Measurements from ENCODE around the gene LMF1. TPM values are rescaled to one million over a fixed set of nuclear protein-coding genes. Genes with fewer than 3 reads are reported as not detected.

Gene LMF1
- total RNA-seq, 1 experiment from 2014 or later, result 13.5 TPM

DNA sequence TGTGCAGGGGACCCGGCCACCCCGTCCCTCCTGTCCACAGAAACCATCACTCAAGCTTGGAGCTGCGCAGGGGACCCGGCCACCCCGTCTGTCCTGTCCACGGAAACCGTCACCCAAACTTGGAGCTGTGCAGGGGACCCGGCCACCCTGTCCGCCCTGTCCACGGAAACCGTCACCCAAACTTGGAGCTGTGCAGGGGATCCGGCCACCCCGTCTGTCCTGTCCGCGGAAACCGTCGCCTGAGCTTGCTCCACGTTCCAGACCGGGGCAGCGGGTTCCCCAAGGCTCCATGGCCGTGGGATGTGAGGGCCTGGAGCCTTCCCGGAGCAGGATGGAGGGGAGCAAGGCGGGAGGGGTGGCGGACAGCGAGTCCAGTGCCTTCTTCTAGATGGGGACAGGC is 36.0 kb upstream of the LMF1 start:
- Histone ChIP-seq H3K27me3 (ENCODE audit: low read length) (peaks cover 24% of the 10 kb centered on the region), H3F3A (ENCODE audit: low read length, unreplicated experiment) (no peaks in the 10 kb centered on the region), H3K36me3 (ENCODE audit: low read depth, low read length) (no peaks in the 10 kb centered on the region), H3K4me2 (ENCODE audit: low read length) (no peak overlapping the region), H3K4me1 (ENCODE audit: insufficient read depth, low read length) (peaks cover 16% of the 10 kb centered on the region), H3K9me2 (replicated peaks; ENCODE audit: low read length) (no peaks in the 10 kb centered on the region), H3K4me3 (ENCODE audit: low read length) (no peak overlapping the region), H4K20me1 (ENCODE audit: low read length) (no peaks in the 10 kb centered on the region), H3K79me2 (ENCODE audit: low read length) (no peaks in the 10 kb centered on the region), H2AFZ (ENCODE audit: low read length) (no peak overlapping the region), H3K27ac (ENCODE audit: low read length) (no peak overlapping the region), H3K9ac (ENCODE audit: low read length) (no peak overlapping the region), H3K9me3 (ENCODE audit: low read length) (no peaks in the 10 kb centered on the region)
- TF ChIP-seq EZH2 (IDR thresholded peaks at IDR 0.05; ENCODE audit: low read length, unreplicated experiment) (no peak), EZH2phosphoT487 (IDR thresholded peaks at IDR 0.05; ENCODE audit: borderline replicate concordance, low read length) (no peak), CTCF (conservative IDR thresholded peaks at IDR 0.05; ENCODE audit: low read depth, low read length) (no peak)
- ATAC-seq (no peak), DNase-seq (no peak)
- ChIA-PET CTCF (no interaction called here), POLR2A (ENCODE audit: unreplicated experiment) (no interaction called here)
- no TSS peak for BruUV-seq (replicated peaks)
- intact Hi-C loops (cut with micrococcal nuclease), result no loop called here

DNA sequence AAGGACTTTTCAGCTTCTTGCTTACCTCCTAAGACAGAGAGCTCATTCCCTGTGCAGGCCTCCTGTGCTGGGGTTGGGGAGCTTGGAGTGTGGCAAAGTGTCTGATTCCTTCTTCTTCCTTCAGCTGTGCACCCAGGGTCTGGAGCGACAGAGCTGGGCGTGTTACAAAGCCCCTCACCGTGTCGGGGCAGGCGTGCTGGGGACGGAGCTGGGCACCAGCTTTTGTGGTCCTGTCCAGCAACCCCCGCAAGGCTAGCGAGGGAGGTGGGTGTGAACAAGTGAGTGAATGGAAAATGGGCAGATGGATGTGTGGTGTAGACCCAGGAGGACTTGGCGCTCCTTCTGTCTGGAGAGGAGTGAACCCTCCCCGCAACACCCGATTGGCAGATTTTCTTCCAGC is 34.5 kb upstream of the LMF1 start:
- no TSS peak for BruUV-seq (replicated peaks)
- no peak for DNase-seq
- Histone ChIP-seq H3K36me3 (ENCODE audit: low read depth, low read length) (no peaks in the 10 kb centered on the region), H3K4me2 (ENCODE audit: low read length) (no peak overlapping the region), H3K9me2 (replicated peaks; ENCODE audit: low read length) (no peaks in the 10 kb centered on the region), H3K79me2 (ENCODE audit: low read length) (no peaks in the 10 kb centered on the region), H3K4me3 (ENCODE audit: low read length) (no peak overlapping the region), H3K9me3 (ENCODE audit: low read length) (no peaks in the 10 kb centered on the region), H3K9ac (ENCODE audit: low read length) (no peak overlapping the region), H3K4me1 (ENCODE audit: insufficient read depth, low read length) (peaks cover 16% of the 10 kb centered on the region), H3K27me3 (ENCODE audit: low read length) (peaks cover 10% of the 10 kb centered on the region), H2AFZ (ENCODE audit: low read length) (no peak overlapping the region), H3F3A (ENCODE audit: low read length, unreplicated experiment) (no peaks in the 10 kb centered on the region), H3K27ac (ENCODE audit: low read length) (no peak overlapping the region), H4K20me1 (ENCODE audit: low read length) (no peaks in the 10 kb centered on the region)
- ChIA-PET POLR2A (ENCODE audit: unreplicated experiment) (interaction anchor here (0.6 kb wide), 1 partner anchor 8 kb away, joined by 3 read pairs; no protein-coding TSS in a partner anchor), CTCF (no interaction called here)
- TF ChIP-seq EZH2phosphoT487 (IDR thresholded peaks at IDR 0.05; ENCODE audit: borderline replicate concordance, low read length), result no peak
- TF ChIP-seq CTCF (conservative IDR thresholded peaks at IDR 0.05; ENCODE audit: low read depth, low read length), result no peak
- TF ChIP-seq EZH2 (IDR thresholded peaks at IDR 0.05; ENCODE audit: low read length, unreplicated experiment), result no peak
- no peak for ATAC-seq
- intact Hi-C loops (cut with micrococcal nuclease), result no loop called here

DNA sequence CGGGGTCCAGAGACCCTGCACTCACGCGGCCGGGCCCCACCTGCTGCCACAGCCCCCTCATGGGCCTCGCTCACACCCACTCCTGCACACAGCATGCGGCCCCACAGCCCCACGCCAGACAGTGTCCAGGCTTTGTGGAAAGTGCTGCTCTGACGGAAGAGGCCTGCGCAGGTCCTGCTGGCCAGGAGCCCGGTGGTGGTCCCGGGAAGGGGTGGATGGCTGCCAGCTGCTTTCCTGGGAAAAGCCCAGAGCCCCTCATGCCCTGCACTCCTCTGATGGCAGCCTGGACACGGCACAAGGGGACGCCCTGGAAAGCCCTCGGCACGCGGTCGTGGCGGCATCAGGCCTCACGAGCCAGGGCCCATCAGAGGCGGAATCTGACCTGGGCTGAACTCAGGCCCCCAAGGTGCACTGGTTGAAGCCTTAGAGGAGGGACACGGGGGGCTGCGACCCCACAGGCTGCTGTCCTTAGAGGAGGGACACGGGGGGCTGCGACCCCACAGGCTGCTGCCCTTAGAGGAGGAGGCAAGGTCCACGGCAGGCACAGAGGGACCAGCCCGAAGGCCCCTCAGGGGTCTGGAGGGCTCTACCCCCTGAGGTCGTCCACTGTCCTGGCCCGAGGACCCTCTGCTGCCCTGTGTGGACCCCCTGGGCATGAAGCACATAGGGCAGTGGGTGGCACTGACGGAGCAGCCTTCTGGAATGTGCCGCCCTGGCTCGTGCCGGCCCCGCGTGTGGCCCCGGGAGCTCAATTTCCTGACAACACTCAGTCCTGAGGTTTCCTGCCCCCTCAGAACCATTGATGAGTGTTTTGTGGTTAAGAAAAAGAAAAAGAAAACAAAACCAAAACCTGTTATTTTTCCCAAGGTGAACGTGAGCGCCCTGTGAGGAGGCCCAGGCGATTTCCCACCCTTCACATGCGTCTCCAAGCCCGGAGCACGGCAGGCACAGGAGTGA is 32.9 kb upstream of the LMF1 start:
- no peak overlapping the region for H3K4me3 ChIP-seq (ENCODE audit: low read length)
- POLR2A ChIA-PET (ENCODE audit: unreplicated experiment), result no interaction called here
- H4K20me1 ChIP-seq (ENCODE audit: low read length), result no peaks in the 10 kb centered on the region
- CTCF ChIA-PET, result no interaction called here
- peak overlapping the region; percentile 78 for H3K4me2 ChIP-seq (ENCODE audit: low read length)
- peaks cover 16% of the 10 kb centered on the region for H3K4me1 ChIP-seq (ENCODE audit: insufficient read depth, low read length)
- no peaks in the 10 kb centered on the region for H3K9me2 ChIP-seq (replicated peaks; ENCODE audit: low read length)
- no peak for TF ChIP-seq EZH2phosphoT487 (IDR thresholded peaks at IDR 0.05; ENCODE audit: borderline replicate concordance, low read length)
- no peak for TF ChIP-seq CTCF (conservative IDR thresholded peaks at IDR 0.05; ENCODE audit: low read depth, low read length)
- TF ChIP-seq EZH2 (IDR thresholded peaks at IDR 0.05; ENCODE audit: low read length, unreplicated experiment), result no peak
- no peaks in the 10 kb centered on the region for H3K27me3 ChIP-seq (ENCODE audit: low read length)
- H2AFZ ChIP-seq (ENCODE audit: low read length), result no peak overlapping the region
- no peaks in the 10 kb centered on the region for H3K79me2 ChIP-seq (ENCODE audit: low read length)
- H3K9me3 ChIP-seq (ENCODE audit: low read length), result no peaks in the 10 kb centered on the region
- H3K9ac ChIP-seq (ENCODE audit: low read length), result no peak overlapping the region
- no peaks in the 10 kb centered on the region for H3F3A ChIP-seq (ENCODE audit: low read length, unreplicated experiment)
- ATAC-seq, result no peak
- no peak for DNase-seq
- intact Hi-C loops (cut with micrococcal nuclease), result no loop called here
- H3K36me3 ChIP-seq (ENCODE audit: low read depth, low read length), result no peaks in the 10 kb centered on the region
- no peak overlapping the region for H3K27ac ChIP-seq (ENCODE audit: low read length)
- BruUV-seq (replicated peaks), result no TSS peak
